NCI-H2107 (cell line): ENCODE results near the gene TJP2.

Source experiments
- DNase-seq: peaks from one replicate; lab custom pipeline; 2025; lab: John Stamatoyannopoulos, UW

The TJP2 gene

DNA sequence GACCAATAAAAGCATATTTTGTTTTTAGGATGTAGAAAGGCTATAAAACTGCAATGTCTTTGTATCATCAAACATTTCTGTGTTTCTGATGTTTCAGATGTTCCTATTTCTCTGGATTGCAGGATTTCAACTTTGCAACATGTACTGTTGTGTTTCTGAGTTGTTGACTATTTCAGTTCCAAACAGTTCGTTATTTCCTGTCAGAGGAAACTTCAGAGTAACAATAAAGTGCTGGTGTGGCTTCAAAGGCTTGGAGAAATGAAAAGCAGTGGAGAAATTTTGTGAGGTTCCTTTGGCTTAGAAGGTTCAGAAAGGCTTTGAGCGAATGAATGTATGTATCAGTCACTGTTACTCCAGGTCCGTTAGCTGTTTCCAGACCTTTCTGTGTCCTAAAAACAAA is 17.2 kb downstream of the TJP2 start:
- no peak for DNase-seq

DNA sequence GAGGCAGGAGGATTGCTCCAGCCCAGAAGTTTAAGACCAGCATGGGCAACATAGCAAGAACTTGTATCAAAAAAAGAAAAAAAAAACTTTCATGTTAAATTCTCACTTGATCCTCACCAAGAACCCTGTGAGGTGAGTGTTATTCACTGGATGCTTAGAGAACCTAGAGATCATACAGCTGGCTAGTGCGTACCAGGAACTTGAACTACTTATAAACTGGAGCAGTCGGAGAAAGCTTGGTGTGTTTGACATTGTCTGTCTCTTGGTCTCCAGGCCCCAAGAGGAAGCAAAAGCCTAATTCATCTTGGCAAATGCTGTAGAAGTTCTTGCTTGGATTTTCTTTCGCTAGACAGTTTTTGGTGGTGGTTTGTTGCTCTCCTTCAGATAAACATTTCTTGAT is 18.1 kb downstream of the TJP2 start:
- no peak for DNase-seq

DNA sequence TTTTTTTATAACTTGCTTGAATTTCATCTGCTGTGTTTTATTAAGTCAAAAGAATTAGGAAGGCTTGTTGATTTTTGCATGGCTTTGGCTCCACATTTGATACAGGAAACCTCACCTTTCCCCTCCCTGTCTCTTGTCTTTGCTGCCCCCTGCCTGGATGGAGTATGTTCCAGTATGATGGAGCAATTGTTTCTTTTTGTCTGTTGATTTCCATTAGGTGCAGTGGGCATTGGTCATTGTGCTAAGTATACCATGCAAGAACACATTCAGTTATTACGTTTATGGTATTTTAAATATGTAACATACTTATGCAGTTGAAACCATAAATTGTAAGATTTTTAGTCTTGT is 19.6 kb downstream of the TJP2 start:
- no peak for DNase-seq

DNA sequence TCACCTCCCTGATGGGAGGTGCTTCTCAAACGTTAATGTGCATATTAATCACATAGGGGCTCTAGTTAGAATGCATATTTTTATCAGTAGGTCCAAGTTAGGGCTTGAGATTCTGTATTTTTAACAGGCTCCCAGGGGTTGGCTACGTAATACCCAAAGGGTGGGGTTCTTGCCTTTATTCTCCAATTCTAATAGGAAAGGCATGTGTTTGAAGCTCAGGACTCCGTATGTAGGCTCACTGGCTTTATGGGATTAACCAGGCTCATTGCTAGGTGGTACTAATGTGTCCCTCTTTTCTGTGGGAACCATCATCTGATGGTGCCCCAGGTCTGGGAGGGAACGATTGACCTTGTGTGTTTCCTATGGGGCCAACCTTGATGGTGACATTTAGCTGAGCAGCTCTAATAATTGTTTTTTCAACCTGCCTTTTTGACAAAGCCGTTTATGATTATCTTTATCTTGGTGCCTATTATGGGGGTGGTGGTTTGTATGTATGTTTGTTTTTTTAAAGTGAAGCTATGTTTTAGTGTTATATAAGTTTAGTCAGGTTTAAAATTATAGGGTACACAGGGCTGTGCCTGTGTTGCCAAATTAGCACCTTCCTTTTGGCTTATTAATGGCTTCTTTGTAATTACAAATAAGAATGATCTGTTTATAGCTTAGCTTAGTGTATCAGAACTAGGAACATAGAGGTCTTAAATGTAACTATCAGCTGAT is 20.8 kb downstream of the TJP2 start:
- no peak for DNase-seq

DNA sequence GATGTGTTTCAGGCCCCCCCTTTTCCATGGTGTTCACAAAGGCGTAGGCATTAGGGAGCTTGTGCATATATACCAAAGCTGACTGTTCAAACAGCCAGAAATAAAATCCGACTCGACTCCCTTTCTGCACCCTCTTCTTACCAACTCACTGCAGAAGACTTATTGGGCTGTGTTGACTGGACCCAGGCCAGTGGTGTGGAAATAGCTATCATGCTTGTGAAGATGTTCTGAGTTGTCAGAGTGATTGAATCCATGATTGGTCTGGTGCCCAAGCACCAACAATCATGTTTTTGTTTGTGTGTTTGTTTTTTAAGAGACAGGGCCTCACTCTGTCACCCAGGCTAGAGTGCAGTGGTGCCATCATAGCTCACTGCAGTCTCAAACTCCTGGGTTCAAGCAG is 21.6 kb downstream of the TJP2 start:
- no peak for DNase-seq

DNA sequence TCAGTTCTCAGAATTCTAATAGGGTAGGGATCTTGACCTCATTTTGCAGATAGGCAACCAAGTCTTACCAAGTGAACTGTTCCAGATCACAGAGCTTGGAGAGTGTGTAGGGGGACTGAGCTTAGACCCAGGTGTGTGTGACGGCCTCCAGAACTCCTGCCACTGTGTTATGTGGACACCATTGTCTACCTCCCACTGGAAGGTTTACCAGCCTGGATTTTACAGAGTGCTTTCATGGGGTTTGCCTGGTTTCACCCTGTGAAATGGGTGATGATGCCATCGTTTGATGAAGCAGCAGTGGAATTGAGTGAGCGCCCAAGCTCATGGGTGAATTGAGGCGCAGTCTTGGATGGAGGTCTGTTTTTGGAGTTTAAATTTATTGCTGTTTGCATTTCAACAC is 23.6 kb downstream of the TJP2 start:
- DNase-seq: no peak

DNA sequence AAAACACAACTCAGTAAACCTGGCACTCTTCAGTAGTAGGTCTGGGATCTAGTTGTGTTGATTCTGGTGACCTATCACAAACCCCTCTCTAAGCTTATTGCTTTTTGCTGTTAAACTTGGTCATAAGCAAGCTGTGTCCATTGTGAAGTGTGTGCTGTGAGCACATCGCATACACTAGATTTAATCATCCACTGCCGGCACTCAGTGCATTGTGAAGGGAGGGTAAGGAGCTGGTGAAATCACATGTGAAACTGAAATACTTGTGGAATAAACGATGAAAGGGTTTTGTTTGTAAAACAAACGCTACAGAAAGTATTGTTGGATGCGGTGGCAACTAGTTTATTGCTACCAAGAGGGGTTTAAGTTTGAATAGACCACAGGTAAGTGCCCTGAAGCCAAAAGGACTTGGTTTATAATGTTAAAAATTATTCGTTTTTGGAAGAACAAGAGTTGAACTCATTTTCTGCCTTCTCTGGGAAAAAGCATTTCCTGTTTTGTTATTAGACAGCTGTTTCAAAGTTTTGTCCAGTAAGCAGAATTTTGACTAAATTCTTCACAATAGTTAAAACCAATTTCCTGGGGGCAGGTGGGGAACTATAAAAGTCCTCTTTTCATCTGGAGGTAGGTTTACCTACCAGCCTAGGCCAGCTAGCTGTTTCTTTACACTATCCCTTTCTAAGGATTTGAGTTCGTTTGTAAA is 24.6 kb downstream of the TJP2 start:
- no peak for DNase-seq

DNA sequence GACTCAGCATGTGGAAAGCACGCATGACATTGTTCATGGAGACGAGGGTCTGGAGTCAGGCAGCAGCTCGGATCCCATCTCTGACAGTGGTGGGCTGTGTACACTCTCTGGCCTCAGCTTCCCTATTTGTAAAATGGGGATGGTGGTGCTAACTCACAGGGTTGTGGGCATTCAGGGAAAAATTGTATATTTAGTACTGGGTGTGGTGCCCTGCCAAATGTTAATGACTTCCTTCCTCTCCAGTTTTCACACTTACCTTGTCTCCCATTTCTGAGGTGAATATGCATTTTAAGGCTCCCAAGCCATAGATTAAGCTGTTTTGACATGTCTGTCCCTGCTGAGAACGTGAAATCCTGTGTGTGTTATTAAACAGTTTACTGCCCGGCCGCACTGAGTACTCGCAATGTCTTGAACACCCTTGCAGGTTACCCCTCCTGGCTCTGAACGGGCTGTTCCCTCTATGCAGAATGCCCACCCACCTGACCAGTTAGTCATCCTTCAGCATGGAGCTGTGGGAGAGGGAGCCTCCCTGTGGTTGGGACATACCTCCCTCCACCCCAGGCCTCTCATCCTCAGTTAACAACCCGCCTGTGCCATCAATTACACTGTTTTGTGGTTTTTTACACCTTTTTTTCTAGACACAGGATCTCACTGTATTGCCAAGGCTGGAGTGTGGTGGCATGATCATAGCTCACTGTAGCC is 25.8 kb downstream of the TJP2 start:
- DNase-seq: no peak

DNA sequence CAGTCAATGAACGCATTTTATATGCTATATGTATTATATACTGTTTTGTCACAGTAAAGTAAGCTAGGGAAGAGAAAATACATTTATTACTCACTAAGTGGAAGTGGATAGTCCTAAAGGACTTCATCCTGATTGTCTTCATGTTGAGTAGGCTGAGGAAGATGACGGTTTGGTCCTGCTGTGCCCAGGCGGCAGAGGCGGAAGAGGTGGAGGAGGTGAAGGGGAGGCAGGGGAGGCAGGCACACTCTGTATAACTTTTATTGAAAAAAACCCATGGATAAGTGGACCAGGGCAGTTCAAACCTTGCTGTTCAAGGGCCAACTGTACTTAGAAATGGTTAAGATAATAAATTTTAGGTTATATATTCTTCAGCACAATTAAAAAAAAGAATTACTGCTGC is 28.5 kb downstream of the TJP2 start:
- DNase-seq: no peak

DNA sequence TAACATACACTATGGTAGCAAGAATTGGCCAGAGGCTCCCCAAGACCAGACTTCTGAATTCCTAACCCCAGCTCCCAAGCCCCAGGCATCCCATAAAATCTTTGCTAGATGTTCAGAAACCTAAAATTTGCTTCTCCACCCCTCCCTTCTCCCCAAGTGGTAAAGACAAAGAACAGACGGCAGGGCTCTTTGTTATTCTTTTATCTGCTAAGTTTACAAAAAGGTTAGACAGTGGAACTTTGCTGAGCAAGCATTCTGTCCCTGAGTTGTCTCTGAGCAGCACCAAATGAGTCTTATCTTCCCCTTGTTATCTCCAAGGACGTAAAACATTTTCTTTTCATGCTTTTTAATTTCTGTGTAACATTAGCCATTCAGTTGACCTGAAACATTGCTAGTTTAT is 30.2 kb downstream of the TJP2 start:
- no peak for DNase-seq

DNA sequence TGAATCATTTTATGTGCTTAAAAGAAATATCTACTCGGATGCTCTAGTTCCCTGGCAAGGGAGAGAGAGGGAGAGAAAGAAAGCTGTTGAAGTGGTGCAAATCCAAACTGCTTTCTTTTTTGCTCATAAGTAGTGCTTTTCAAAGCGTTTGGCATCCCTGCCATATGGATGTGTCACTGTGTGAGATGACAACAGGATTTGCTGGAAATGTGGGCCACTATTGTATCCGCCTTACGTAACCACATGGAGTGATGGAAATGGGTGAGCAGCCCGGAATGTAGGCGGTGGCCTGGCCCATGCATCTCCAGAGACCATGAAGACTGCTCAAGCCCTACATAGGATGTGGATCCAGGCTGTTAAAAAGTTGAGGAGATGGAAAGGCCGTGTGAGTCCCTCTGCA is 30.8 kb downstream of the TJP2 start:
- DNase-seq: no peak

DNA sequence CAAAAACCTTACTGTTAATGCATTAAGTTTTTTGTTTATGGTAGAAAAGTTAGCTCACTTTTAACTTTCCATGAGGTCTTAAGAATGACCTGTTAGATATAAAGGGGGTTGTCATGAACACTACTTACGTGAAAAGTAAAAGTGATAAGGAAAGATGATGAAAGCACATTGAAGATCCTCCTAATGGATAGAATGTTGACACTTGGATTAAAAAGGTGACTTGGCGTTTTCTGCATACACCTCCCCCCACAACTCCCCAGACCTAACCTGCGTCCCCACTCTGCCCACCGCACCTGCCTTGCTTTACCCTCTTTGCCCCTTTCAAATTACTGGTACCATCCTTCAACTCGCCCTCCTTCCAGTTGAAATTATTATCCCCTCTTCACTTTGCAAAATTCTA is 32.0 kb downstream of the TJP2 start:
- no peak for DNase-seq

DNA sequence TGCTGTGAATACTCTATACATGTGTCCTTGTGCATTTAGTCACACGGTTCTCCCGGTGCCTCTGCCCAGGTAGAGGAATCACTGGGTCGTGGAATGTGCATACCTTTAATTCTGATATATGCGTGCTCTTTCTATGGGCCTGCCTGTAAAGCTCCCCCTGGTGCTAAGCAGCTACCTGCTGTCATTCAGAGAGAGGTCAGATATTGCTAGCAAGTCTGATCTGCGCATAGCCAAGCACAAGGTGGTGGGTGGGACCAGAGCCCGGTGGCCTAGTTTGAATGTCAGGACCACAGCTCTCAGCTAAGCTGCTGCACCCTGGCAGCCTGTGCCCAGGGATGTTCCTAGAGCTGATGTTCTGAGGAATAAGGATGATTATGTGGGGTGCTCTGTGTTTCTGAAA is 33.4 kb downstream of the TJP2 start:
- no peak for DNase-seq

DNA sequence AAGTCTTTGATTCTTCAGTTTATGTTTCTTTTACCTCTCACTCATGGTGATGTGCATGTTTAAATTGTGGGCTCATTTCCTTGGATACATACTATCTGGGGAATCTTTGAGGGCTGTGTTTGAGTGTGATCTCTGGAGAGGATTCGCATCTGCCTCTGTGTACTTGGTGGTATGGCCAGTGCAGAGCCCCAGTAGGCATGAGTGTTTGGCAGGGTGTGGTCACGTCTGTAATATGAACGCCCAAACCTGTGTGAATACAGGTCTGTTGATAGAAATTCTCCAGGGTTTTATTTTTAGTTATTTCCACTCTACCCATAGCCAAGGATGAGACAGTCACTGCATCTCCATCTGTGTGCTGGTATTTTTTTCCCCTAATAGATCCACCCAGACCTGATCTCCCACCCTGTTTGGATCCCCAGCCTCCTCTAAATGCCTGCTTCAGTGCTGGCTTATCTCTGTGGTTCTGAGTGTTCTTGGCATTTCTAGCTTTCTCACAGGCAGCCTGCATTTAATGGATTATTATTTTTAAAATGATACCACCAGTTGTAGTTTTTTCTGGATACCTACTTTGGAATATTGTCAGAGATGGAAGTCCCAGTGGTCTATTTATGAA is 37.5 kb downstream of the TJP2 start:
- no peak for DNase-seq

DNA sequence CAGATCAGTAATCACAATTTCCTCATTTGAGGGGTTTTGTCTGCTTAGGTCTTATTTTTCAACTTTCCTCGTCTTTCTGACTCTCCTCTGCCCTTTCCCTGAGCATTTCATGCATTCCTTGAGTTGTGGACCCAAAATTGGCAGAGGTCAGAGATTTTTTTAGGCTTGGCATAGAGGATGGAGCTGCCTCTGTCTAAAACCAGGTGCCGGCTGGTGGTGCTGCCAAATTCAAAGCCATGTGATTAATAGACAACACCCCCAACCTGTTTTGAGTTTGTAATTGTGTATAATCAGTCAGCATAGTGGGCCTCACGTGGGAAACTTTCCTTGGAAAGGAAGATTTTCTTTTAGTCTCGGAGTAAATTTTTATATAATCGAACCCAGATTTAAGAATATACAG is 39.6 kb downstream of the TJP2 start:
- DNase-seq: no peak

DNA sequence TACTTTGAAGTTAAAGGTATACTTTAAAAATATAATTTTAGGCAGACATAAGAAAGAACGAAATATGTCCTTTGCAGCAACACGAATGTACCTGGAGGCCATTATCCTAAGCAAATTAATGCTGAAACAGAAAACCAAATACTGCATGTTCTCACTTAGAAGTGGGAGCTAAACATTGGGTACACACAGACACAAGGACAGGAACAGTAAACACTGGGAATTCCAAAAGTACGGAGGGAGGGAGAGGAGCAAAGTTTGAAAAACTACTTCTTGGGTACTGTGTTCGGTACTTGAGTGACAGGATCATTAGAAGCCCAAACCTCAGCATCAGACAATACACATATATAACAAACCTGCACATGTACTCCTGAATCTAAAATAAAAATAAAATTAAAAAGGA is 40.9 kb downstream of the TJP2 start:
- no peak for DNase-seq

DNA sequence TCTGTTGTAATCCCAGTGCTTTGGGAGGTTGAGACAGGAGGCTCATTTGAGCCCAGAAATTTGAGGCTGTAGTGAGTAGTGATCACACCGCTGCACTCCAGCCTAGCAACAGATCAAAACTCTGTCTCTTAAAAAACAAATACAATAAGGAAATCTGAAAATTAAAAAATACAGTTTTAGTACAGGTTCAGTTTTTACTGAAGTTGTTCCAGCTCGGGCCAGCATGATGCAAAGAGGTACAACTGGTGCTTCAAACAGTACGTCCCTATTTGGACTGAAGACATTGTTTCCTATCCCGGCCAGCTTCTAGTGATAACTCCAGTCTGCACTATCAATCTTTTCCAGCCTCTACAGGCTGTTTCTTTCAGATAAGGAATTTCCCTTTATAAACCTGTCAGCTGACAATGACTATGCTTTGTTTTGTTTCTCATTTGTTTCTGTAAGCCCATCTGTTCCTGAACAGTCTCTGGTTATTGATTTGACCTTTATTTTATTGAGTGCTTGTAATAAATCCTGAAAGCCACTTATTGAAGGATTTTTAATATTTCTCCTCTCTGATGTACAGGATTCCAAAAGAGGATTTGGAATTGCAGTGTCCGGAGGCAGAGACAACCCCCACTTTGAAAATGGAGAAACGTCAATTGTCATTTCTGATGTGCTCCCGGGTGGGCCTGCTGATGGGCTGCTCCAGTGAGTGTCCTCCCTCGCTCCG is 41.9 kb downstream of the TJP2 start:
- DNase-seq: no peak

DNA sequence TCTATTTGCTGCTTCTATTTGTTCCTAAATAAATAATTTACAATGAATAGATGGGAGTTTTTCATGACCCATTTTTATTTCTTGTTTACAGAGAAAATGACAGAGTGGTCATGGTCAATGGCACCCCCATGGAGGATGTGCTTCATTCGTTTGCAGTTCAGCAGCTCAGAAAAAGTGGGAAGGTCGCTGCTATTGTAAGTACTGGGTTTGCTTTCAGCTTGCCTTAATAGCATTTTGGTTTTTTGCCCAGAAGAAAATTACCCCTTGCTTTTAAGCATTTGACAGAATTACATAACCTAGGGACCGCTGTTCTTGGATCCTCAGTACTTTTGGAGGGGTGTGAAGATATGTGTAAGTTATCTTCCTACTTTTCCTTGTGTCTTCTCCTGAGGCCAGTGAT is 44.1 kb downstream of the TJP2 start:
- no peak for DNase-seq

DNA sequence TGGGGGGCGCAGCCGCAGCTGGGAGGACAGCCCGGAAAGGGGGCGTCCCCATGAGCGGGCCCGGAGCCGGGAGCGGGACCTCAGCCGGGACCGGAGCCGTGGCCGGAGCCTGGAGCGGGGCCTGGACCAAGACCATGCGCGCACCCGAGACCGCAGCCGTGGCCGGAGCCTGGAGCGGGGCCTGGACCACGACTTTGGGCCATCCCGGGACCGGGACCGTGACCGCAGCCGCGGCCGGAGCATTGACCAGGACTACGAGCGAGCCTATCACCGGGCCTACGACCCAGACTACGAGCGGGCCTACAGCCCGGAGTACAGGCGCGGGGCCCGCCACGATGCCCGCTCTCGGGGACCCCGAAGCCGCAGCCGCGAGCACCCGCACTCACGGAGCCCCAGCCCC is 47.0 kb downstream of the TJP2 start:
- no peak for DNase-seq

DNA sequence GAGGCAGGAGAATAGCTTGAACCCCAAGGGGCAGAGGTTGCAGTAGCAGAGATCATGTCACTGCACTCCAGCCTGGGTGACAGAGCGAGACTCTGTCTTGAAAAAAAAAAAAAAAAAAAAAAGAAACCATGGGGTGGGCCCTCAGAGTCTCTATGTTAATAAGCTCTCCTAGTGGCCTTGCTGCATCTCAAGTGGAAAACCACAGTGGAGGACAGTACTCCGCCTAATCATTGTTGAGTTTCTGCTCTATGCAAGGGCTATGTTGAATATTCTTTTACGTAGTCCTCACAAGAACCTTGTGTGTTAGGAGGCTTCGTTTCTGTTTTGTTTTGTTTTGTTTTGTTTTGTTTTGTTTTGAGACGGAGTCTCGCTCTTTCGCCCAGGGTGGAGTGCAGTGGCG is 48.9 kb downstream of the TJP2 start:
- no peak for DNase-seq

DNA sequence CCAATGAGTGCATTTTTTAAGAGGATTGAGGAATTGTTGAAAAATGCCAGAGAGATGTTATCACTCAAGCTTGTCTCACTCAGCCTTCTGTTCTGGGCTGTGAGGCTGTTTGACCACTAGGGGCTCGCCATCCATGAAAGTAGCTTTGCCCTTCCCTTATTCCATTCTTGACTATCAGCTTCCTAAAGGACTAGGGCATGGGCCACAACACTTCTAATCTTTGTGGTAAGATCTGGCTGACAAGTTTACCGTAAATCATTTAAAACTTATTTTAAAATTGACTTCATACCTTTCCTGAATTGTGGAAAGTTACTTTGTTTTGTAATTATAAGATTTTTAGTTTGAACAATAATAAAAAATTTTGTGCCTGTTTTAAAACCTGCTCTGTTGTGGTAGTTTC is 49.5 kb downstream of the TJP2 start:
- DNase-seq: no peak

DNA sequence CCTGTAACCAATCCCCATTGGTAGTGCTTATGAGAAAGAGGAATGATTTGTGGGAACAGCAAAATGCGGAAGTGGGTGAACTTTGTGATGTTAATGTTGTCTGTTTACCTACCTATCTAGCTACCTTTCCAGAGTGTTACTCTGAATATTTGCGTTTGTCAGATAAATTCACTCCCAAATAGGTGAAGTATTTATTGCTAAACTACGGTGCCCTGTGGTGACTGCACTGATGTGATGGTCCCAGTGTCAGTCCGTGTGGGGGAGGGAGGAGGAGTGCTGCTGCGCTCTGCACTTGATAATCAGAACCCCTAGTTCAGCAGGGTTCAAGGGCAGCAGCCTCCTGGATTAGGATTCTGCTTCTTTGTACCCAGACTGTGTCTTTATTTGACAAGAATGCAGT is 55.3 kb downstream of the TJP2 start:
- DNase-seq: no peak

DNA sequence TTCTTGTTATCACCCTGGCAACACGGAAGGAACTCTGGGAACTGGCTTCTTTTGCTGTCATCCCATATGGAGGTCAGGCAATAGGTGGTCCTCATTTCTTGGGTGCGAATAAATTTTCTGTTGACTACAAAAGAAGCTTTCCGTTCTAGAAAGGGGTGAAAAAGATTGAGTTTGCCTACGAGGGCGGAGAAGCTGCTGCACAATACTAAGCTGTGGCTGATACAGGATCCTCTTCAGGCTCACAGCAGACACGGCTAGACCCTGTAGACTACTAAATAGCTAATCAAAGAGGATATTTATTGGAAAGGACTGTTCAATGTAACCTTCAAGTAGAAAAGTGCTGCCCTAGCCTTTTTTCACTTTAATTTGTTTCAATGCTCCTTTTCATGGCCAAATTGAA is 58.1 kb downstream of the TJP2 start:
- no peak for DNase-seq
